Measurements from ENCODE around the gene SPDYE1.
A peak's percentile ranks its signal among the peaks of the same experiment; 100 is the strongest.

Gene SPDYE1

DNA sequence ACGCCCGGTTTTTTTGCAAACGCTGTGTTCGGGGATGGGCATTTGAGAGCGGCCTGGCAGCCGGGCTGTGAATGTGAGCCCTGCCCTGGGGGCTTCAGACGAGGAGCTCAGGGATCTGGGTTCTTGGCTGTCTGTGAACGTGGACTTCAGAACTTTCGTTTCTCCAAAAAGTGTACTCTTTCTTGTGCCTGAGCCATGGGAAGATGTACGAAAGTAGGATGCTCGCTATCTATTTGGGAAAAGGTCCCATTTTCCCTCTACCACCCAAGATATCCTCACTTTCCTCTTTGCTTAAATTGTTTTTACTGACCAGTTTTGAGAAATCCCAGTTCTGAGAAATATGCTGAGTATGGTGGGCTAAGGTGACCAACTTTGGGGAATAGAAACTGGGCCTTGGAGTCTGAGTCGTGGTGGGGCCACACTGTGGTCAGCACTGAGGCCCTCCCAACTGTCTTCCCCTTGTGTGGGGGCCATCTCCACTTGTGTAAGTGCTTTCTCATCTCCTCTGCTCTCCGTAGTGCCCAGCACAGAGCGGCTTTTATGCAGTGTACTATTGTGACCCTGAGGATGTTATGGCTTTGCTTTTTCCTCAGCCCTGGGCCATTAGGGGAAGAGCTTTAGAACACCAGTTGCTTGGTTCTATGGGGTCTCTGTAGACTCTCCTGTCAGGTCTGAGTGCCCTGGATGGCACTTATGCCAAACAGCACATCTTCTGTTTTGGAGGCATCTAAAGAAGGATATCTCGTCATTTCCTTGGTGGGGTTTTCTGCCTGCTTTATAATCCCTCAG, 47.7 kb downstream of the SPDYE1 start:
- DNase-seq: no peak

DNA sequence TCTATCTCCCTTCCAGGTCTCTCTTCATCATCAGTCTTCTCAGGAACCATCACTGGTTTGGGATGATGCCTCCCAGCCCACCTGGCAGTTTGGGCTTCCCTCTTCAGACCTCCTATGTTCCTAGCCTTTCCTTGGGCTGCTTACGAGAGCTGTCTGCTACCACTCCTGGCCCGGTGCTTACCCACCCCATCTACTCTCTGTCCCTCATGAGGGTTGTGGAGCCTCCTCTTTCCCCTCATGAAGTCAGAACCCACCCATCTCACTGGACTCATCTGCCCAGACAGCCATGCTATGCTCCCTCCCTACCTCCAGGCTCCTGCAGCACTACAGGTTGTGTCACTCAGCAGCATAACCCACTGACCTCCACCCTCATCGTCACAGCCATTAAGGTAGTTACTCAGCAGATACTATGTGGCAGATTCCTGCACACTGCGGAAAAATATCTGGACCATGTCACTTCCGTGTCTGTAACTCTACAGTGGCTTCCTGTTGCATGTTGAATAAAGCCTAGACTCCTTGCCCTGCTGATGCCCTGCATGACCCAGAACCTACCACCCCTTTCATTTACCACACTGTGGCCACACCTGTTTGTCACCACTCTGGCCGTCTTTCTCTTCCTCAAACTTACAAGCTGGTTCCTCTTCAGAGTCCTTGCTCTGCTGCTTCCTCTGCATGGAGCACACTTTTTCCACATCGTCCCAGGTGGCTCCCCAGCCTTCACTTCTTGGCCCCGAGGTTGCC, 48.8 kb downstream of the SPDYE1 start:
- DNase-seq: peak; percentile 80 to 81

DNA sequence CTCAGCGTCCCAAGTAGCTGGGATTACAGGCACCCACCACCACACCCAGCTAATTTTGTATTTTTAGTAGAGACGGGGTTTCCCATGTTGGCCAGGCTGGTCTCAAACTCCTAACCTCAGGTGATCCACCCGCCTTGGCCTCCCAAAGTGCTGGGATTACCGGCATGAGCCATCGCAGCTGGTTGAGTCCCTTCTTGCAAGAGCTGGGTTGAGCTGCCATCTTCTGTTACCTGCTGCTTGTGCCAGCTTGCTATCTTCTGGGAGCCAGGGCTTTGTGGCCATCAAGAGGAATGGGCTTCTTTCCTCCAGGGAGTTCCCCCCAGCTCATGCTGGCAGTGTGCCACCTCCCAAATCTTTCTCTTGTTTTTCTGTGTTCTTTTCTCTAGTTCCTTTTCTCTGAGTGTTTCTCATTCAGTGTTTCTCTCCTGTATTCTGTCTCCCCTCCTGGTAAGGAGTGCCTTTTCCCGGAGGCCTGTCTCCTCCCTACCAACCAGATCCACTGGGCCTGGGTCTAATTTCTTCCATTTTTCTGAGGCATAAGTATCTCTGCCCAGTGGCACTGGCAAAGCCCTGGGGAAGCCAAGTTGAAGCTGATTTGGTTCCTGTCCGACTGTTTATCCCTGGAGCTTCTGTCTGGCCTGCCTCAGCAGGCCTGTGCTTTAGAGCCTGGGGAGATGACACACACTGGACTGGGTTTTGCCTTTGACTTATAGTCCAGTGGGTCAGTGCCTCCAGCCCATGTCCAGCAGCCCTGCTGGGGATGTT, 50.5 kb downstream of the SPDYE1 start:
- DNase-seq: no peak

DNA sequence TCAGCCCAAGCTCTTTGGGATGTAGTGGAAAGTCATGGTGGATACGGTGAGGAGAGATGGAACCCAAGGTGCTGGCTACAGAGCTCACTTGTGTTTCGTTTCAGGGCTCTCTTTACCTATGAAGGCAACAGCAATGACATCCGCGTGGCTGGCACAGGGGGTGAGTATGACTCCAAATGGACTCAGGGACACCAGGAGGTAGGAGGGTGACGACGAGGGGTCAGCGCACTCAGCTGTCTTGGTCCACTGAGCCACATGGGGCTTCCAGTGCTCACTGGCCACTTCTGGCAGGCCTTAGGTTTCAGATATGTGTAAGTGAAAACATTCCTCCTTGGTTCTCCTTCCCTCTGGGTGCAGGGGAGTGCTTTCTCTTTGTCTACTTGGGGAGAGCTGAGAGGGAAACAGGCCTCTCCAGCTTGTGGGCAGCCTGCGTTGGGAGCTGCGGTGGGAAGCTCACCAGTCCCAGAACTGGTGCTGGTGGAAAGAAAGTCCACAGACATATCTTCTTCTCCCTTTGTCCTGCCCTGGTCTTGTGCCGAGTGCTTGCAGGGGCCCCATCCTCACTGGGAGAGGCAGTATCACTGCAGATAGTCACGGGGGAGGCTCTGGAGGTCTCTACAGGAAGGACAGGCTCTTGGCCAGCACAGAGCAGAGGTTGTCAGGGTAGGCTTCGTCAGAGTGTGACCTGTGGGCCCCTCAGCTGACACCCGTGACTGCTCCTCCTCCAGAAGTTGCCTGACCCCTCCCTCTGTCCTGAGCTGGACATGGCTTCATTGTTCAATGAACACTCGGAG, 52.6 kb downstream of the SPDYE1 start:
- DNase-seq: no peak

DNA sequence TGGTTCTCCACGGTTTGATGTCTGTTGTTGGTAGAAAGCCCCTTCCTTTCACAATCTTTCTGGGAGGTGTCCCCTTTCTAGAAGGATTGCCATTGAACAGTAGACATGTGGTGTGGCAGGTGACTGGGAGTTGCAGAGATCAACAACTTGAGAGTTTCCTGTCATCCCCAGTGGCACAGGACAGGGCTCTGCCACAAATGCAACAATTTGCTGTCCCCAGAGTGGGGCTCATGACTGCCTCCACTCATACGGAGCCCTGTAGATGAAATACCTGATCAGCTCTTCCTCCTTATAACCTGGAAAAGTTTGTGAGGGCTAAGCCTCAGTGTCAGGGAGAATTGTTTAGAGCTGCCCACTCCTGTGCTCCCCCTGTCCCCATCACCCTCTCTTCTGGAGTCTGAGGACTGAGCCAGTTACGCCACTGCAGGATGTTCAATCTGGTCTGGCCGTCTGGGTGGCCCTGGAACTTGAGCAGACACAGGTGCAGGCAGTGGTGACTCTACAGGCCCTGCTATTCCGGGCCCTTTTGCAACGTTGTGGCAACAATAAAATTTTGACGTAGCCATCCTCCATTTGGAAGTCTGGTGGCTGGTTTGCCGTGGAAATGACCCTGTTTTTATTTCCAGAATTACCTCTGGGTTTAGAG, 53.3 kb downstream of the SPDYE1 start:
- DNase-seq: no peak

DNA sequence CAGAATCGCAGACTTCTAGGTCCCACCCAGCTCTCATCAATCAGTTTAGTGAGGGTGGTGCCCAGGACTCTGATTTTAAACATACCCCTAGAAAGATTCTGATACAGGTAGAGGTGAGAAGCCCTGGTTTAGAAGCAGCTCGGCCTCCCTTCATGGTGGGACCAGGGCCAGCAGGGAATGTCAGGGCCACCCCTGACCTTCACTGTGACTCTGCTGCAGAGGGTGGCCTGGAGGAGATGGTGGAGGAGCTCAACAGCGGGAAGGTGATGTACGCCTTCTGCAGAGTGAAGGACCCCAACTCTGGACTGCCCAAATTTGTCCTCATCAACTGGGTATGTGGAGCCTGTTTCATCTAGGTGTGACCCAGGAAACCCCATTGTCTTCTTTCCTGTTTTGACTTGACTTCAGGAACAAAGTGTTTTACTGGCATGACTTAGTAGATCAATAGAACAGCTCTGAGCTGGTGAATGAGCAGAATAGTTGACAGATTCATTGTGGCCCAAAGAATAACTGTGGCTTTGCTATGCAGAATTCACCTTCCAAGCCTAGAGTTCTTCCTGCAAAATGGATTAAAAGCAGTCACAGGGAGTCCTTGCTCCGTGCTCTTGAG, 54.0 kb downstream of the SPDYE1 start:
- no peak for DNase-seq

DNA sequence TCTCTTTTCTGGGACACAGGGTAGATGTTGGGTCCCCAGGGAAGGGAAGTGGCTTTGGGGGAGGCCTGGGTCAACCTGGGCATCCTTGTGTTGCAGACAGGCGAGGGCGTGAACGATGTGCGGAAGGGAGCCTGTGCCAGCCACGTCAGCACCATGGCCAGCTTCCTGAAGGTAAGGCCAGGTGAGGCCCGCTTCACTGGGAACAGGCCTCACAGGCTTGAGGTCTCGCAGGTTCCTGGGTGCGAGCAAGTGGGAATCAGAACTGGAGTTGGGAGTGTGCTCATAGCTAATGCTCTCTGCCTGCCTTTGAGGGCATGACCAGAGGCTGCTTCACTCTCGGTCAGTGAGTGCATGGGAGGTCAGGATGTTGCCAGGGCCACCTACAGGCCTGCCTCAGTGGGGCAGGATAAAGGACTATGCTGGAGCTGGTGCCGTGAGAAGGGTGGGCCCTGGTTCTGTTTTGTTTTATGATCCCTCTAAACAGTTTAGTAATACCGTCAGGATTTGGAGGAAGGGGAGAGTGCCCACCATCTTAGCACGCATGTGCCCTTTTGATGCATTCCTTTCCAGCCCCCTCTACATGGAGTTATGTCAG, 55.2 kb downstream of the SPDYE1 start:
- DNase-seq: no peak

DNA sequence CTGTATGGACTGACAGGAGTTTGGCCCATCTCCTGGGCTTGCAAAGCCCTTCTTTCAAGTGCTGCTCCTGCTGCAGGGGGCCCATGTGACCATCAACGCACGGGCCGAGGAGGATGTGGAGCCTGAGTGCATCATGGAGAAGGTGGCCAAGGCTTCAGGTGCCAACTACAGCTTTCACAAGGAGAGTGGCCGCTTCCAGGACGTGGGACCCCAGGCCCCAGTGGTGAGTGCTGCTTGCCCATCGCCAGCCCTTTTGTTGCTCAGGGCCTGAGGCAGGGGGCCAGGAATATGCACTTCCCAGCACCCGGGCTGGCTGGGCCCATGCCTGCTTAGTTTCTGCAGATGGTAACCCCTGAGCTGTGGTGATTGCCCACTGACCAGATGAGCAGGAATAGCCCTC, 59.0 kb downstream of the SPDYE1 start:
- no peak for DNase-seq

DNA sequence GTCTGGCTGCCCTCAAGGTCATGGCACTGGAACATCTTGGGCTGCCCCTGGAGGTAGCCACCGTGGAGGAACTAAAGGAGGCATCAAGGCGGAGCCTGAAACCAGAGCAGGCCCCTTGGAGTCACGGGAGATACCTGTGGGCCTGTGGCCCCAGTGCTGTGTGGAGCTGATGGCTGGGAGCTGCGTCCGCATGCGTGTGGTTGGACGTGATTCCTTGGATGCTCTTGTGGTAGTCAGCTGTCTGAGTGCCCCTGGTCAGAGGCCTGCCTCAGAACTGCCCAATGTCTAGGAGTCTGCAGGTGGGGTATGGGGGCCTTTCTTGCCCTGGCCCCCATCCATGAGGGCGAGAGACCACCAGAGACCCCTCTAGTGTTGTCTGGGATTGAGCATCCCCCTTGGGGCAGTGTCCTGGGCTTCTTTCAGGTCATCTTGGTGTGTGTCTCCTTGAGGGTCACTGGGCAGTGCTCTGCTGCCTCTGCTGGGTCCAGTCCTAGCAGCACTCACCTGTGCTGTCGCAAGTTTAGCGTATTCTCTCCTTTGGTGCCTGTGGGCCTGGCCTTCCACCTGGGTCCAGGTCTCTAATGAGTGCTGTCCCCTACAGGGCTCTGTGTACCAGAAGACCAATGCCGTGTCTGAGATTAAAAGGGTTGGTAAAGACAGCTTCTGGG, 59.6 kb downstream of the SPDYE1 start:
- DNase-seq: no peak

DNA sequence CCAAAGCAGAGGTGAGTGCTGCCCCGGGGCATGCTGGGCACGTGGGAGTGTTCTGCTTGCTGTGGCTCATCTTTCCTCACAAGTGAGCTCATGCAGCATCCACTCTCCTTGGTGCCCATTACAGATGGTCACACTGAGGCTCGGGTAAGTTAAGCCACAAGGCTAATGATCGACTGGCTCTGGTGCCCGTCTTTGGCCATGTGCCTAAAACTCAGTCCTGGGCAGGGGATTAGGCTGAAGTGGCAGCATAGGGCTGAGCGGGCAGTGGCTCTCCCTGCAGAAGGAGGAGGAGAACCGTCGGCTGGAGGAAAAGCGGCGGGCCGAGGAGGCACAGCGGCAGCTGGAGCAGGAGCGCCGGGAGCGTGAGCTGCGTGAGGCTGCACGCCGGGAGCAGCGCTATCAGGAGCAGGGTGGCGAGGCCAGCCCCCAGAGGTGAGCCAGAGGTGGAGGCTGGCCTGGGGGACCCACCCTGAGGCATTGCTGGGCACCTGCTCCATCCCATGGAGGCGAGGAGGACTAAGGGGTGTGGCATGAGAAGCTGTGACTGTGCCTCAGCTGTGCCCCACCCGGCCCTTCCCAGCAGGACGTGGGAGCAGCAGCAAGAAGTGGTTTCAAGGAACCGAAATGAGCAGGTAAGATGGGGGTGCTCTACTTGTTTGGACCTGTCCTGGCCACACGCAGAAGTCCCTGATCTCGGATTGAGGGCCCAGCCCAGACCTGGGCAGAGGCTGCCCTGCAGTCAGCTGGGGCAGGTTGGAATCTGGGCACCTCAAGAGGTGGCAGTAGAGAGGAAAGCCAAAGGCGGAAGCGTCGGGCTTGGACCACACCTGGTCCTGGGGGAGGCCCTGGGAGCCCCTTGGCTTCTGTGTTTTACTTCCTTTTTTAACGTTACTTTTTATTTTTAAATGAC, 60.4 kb downstream of the SPDYE1 start:
- DNase-seq: no peak

DNA sequence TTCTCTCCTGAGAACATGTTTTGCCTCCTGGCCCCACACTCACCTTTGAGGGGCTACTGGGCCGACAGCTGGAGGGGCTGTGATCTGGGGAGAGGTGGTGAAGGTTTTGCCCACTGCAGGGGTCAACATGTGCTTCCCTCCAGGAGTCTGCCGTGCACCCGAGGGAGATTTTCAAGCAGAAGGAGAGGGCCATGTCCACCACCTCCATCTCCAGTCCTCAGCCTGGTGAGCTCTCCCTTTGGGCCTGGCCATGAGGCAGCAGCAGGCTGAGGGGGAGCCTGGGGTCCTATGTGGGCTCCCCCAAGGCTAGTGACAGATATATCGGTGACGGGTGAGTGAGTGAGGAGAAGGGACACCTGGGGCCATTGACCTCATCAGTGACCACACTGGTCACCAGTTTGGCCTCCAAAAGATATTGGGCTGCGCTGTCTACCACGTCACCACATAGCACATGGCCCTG, 61.1 kb downstream of the SPDYE1 start:
- DNase-seq: no peak

DNA sequence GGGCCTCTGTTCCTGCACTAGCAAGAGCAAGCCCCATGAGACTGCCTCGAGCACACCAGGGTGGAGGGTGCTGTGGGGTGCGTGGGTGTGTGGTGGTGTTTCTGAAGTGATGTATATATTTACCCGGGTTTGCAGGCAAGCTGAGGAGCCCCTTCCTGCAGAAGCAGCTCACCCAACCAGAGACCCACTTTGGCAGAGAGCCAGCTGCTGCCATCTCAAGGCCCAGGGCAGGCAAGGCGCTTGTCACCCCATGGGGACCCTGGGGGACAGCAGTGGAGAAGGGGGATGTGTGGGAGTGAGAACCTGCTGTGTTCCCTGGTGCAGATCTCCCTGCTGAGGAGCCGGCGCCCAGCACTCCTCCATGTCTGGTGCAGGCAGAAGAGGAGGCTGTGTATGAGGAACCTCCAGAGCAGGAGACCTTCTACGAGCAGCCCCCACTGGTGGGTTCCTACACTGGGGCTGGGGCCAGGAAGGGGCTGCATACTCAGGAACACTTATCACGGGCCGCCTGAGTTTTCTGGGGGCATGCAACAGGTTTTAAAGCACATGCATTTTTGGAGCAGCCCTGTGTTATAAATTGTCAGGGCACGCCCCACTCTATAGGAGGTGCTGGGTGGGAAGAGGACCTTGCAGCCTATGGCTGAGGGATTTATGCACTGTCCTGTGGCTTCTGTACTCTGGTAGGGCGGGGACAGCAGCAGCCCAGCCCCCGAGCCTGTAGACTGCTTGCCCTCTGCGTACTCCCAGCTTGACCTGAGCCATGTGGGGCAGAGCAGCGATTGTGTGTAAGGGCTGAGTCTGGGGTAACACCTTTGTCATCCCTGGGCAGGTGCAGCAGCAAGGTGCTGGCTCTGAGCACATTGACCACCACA, 61.8 kb downstream of the SPDYE1 start:
- DNase-seq: no peak

Measured in Kasumi-1 (cell line).